Measurements from ENCODE around the gene LTBP2. TPM values are rescaled to one million over a fixed set of nuclear protein-coding genes. Genes with fewer than 3 reads are reported as not detected.
A peak's percentile ranks its signal among the peaks of the same experiment; 100 is the strongest.

LTBP2 gene
- total RNA-seq, 1 donor from 2014 or later: 6.6 TPM

DNA sequence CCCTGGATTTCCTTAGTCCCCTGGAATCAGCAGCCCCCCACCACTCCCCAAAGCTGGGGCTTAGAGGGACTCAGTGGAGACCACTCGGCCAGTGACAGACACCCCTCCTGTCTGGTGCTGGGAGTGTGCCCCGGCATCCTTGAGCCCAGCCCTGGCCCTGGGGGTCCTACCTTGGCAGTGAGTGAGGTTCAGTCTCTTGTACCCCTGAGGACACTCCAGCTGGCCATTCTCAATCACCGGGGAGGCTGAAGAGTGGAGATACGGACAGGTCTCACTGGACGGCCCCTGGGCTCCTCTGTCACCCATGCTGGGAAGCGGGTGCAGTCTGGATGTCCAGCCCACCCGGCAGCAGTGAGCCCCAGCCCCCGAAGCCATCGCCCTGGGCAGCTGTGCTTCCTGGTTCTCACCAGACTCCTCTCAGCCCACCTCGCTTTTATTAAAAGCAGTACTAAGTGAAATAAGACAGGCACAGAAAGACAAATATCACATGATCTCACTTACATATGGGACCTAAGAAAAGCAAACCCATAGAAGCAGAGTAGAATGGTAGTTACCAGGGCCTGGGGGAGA, 76.2 kb downstream of the LTBP2 start:
- FAIRE-seq (no peak), DNase-seq (ENCODE audit: low read depth) (no peak)
- Histone ChIP-seq H3K27me3 (ENCODE audit: control insufficient read depth, insufficient read depth, low read length) (no peaks in the 10 kb centered on the region), H3K36me3 (ENCODE audit: control insufficient read depth, insufficient read depth, low read length) (peaks cover 1% of the 10 kb centered on the region), H3K4me3 (ENCODE audit: low read depth, low read length) (no peak overlapping the region)
- no peak for TF ChIP-seq CTCF (IDR thresholded peaks at IDR 0.05; ENCODE audit: insufficient read depth, low read length, severe bottlenecking)

- FAIRE-seq (no peak), DNase-seq (ENCODE audit: low read depth) (no peak)
- no peak for TF ChIP-seq CTCF (IDR thresholded peaks at IDR 0.05; ENCODE audit: insufficient read depth, low read length, severe bottlenecking)
- Histone ChIP-seq H3K36me3 (ENCODE audit: control insufficient read depth, insufficient read depth, low read length) (peaks cover 1% of the 10 kb centered on the region), H3K4me3 (ENCODE audit: low read depth, low read length) (no peak overlapping the region), H3K27me3 (ENCODE audit: control insufficient read depth, insufficient read depth, low read length) (no peaks in the 10 kb centered on the region)
Observed at GRCh38 chr14:74533576-74533975, 78.5 kb downstream of the LTBP2 start.

GRCh38 chr14:74532246-74532645, 79.8 kb downstream of the LTBP2 start:
- no peak for FAIRE-seq
- DNase-seq (ENCODE audit: low read depth): no peak
- no peaks in the 10 kb centered on the region for H3K27me3 ChIP-seq (ENCODE audit: control insufficient read depth, insufficient read depth, low read length)
- peaks cover 1% of the 10 kb centered on the region for H3K36me3 ChIP-seq (ENCODE audit: control insufficient read depth, insufficient read depth, low read length)
- no peak overlapping the region for H3K4me3 ChIP-seq (ENCODE audit: low read depth, low read length)
- no peak for TF ChIP-seq CTCF (IDR thresholded peaks at IDR 0.05; ENCODE audit: insufficient read depth, low read length, severe bottlenecking)

GRCh38 chr14:74531467-74531866, 80.6 kb downstream of the LTBP2 start:
- no peak overlapping the region for H3K4me3 ChIP-seq (ENCODE audit: low read depth, low read length)
- TF ChIP-seq CTCF (IDR thresholded peaks at IDR 0.05; ENCODE audit: insufficient read depth, low read length, severe bottlenecking): peak; percentile 36
- DNase-seq (ENCODE audit: low read depth) (peak; percentile 44), FAIRE-seq (peak; percentile 64)
- peaks cover 1% of the 10 kb centered on the region for H3K36me3 ChIP-seq (ENCODE audit: control insufficient read depth, insufficient read depth, low read length)
- no peaks in the 10 kb centered on the region for H3K27me3 ChIP-seq (ENCODE audit: control insufficient read depth, insufficient read depth, low read length)

DNA sequence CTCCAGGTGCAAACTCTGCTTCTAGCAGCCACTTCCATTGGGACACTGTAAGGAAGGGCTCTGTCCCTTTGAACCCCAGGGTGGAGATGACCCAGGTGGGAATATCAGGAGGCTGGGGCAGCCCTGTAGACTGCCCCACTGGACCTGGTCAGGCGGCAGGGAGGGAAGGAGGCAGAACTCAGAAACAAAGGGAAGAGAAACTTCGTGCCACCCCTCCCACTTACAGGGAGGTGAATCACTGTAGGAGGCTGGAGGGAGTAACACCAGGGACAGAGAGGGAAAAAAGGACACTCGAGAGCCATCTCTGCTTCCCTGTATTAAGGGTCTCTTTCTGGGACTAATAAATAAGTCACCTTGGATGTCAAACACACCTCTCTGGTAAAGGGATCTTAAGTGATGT, 81.0 kb downstream of the LTBP2 start:
- FAIRE-seq (no peak), DNase-seq (ENCODE audit: low read depth) (no peak)
- no peaks in the 10 kb centered on the region for H3K27me3 ChIP-seq (ENCODE audit: control insufficient read depth, insufficient read depth, low read length)
- TF ChIP-seq CTCF (IDR thresholded peaks at IDR 0.05; ENCODE audit: insufficient read depth, low read length, severe bottlenecking): no peak
- no peak overlapping the region for H3K4me3 ChIP-seq (ENCODE audit: low read depth, low read length)
- H3K36me3 ChIP-seq (ENCODE audit: control insufficient read depth, insufficient read depth, low read length): peaks cover 1% of the 10 kb centered on the region

DNA sequence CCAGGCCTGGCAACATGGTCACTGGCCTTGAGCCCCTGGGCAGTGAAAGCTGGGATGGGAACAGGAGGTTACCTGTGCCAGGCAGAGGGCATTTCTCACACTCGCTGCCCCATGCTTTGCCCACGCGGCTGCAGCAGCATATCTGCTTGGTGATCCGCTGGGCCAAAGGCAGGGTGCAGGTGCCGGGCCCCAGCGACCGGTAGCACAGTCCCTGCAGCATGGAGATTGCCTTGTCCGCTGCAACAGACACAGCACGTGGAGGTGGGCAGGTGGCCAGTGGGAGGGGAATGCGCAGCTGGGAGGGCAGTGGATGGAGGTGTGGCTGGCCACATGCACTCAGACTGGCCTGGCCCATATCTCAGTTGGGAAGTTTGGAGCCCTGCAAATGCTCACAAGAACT, 83.2 kb downstream of the LTBP2 start:
- DNase-seq (ENCODE audit: low read depth) (no peak), FAIRE-seq (no peak)
- Histone ChIP-seq H3K27me3 (ENCODE audit: control insufficient read depth, insufficient read depth, low read length) (no peaks in the 10 kb centered on the region), H3K36me3 (ENCODE audit: control insufficient read depth, insufficient read depth, low read length) (peaks cover 1% of the 10 kb centered on the region), H3K4me3 (ENCODE audit: low read depth, low read length) (no peak overlapping the region)
- TF ChIP-seq CTCF (IDR thresholded peaks at IDR 0.05; ENCODE audit: insufficient read depth, low read length, severe bottlenecking): no peak

Data from bronchial epithelial cell (primary cell).